HepG2 (cell line): ENCODE measurements around the gene C20orf144. TPM values are rescaled to one million over a fixed set of nuclear protein-coding genes. Genes with fewer than 3 reads are reported as not detected.

Experiments used
- HBP1 ChIP-seq: IDR thresholded peaks from 2 replicates; pipeline ENCODE4 v1.6.1; 2016; ENCODE audit warnings: low read depth, control low read depth
- HDAC1 ChIP-seq: sonication (generic); formaldehyde crosslinking; IDR thresholded peaks from 2 replicates; pipeline ENCODE4 v1.5.1; 2020; ENCODE audit warnings: mild to moderate bottlenecking, missing genetic modification reagents
- HMG20A ChIP-seq: IDR thresholded peaks from 2 replicates; pipeline ENCODE4 v1.6.1; 2016; ENCODE audit warnings: borderline replicate concordance
- JUN ChIP-seq: sonication (generic); formaldehyde crosslinking; IDR thresholded peaks from 2 replicates; pipeline ENCODE4 v1.4.0; 2020; ENCODE audit warnings: mild to moderate bottlenecking, missing genetic modification reagents
- MLLT10 ChIP-seq: sonication (generic); formaldehyde crosslinking; IDR thresholded peaks from 2 replicates; pipeline ENCODE4 v1.4.0; 2020; ENCODE audit warnings: missing genetic modification reagents
- PBX3 ChIP-seq: sonication (generic); formaldehyde crosslinking; IDR thresholded peaks from 2 replicates; pipeline ENCODE4 v1.8.1; 2023; ENCODE audit warnings: missing genetic modification reagents, inconsistent platforms, borderline replicate concordance
- SALL1 ChIP-seq: sonication (generic); formaldehyde crosslinking; IDR thresholded peaks from 2 replicates; pipeline ENCODE4 v1.8.0; 2022; ENCODE audit warnings: mild to moderate bottlenecking, missing genetic modification reagents
- TEAD2 ChIP-seq: sonication (generic); formaldehyde crosslinking; IDR thresholded peaks from 2 replicates; pipeline ENCODE4 v1.9.0; 2021; ENCODE audit warnings: missing genetic modification reagents
- ZBTB1 ChIP-seq: sonication (generic); formaldehyde crosslinking; IDR thresholded peaks from 2 replicates; pipeline ENCODE4 v1.4.0; 2020; ENCODE audit warnings: missing genetic modification reagents, borderline replicate concordance
- ZNF121 ChIP-seq: sonication (generic); formaldehyde crosslinking; IDR thresholded peaks from 2 replicates; pipeline ENCODE4 v1.5.0; 2020; ENCODE audit warnings: mild to moderate bottlenecking, missing genetic modification reagents
- ZNF468 ChIP-seq: sonication (generic); formaldehyde crosslinking; IDR thresholded peaks from 2 replicates; pipeline ENCODE4 v1.8.0; 2022; ENCODE audit warnings: mild to moderate bottlenecking, moderate library complexity, missing genetic modification reagents
- ZNF563 ChIP-seq: sonication (generic); formaldehyde crosslinking; IDR thresholded peaks from 2 replicates; pipeline ENCODE4 v1.8.0; 2022; ENCODE audit warnings: mild to moderate bottlenecking, moderate library complexity, missing genetic modification reagents
- ZNF598 ChIP-seq: sonication (generic); formaldehyde crosslinking; IDR thresholded peaks from 2 replicates; pipeline ENCODE4 v1.5.1; 2020; ENCODE audit warnings: mild to moderate bottlenecking, missing genetic modification reagents, borderline replicate concordance
- ZNF746 ChIP-seq: sonication (generic); formaldehyde crosslinking; IDR thresholded peaks from 2 replicates; pipeline ENCODE4 v1.8.0; 2022; ENCODE audit warnings: mild to moderate bottlenecking, missing genetic modification reagents
- ZNF749 ChIP-seq: sonication (generic); formaldehyde crosslinking; IDR thresholded peaks from 2 replicates; pipeline ENCODE4 v1.8.0; 2022; ENCODE audit warnings: mild to moderate bottlenecking, missing genetic modification reagents, moderate library complexity, borderline replicate concordance
- polyA plus RNA-seq, 8 experiments: library from polyadenylated mRNA; depleted of rRNA in 3 of 8; stranded (reverse) in 7 of 8; unstranded in 1 of 8; fragments of >200 nt; fragmentation: Illumina TruSeq in 4 of 8; extraction: Trizol in 4 of 8; gene quantifications; 2 replicates each; pipeline versions ENCODE4 v1.2.1 to v1.2.3, GENCODE V29; 2011 to 2016; ENCODE audit warnings: low read depth in 4 of 8, missing spikeins in 1 of 8, mixed read lengths in 1 of 8; ENCODE audit not compliant: insufficient read depth in 1 of 8
- total RNA-seq, 5 experiments: library from RNA; depleted of rRNA; stranded (reverse); fragments of >200 nt; fragmentation: Illumina TruSeq; extraction: Trizol; gene quantifications; 2 replicates each; pipeline ENCODE4 v1.2.3, GENCODE V29; 2016; ENCODE audit warnings: low read depth in 1 of 5
- TF ChIP-seq, protein P1 (sequence below): sonication (generic); formaldehyde crosslinking; IDR thresholded peaks from 2 replicates; pipeline ENCODE4 v1.4.0; 2020; ENCODE audit warnings: missing genetic modification reagents, borderline replicate concordance
- TF ChIP-seq, protein P2 (sequence below): sonication (generic); formaldehyde crosslinking; IDR thresholded peaks from 2 replicates; pipeline ENCODE4 v1.4.0; 2020; ENCODE audit warnings: missing genetic modification reagents, mild to moderate bottlenecking, borderline replicate concordance
- TF ChIP-seq, protein P3 (sequence below): sonication (generic); formaldehyde crosslinking; IDR thresholded peaks from 2 replicates; pipeline ENCODE4 v1.5.1; 2020; ENCODE audit warnings: mild to moderate bottlenecking, missing genetic modification reagents, moderate library complexity
- TF ChIP-seq, protein P4 (sequence below): fragments of 450-650 bp; IDR thresholded peaks from 2 replicates; pipeline ENCODE4 v1.6.1; 2016

The C20orf144 gene
- total and polyA plus RNA-seq, 2 of the 13 experiments (the other 11 are each of a cell fraction or from before 2014, with no cell fraction given): 0.09 to 0.16 TPM

DNA sequence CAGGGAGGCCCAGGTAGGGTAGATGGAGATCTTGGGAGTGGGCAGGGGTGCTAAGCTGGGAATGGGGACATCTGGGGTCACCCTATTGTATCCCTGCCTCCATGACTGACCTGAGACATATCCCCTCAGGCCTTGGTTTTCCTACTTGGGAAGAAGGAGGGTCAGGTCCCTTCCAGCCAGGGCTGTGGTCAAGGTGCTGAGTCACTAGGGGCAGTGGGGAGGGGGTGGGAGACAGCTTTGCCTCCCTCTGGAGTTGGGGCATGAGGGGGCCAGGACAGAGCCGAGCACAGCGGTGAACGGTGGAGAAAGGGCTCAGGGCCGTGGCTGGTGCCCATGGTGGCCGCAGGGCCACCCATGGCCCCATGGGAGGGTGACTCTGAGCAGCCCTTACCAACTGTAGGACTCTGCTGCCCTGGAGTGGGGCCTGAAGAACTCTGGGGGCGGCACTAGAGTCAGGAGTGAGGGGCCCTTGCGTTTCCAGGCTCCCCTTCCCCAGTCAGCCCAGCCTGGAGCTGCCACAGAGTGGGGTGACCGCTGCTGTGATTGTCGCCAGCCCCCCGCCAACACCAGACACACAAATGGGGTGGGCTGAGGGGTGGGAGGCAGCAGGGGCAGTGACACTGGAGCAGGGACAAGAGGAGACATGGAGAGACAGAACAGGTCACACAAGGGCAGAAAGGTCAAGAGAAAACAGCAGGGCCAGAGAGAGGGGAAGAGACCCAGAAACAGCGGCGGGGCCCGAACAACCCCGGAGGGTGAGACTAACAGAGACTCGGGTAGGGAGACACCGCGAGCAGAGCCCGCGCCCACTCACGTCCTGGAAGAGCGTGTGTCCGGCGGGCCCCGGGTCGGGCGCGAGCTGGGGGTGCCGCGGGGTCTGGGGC lies 11.5 kb downstream of the C20orf144 start (continued):
- TF ChIP-seq, protein P1, sequence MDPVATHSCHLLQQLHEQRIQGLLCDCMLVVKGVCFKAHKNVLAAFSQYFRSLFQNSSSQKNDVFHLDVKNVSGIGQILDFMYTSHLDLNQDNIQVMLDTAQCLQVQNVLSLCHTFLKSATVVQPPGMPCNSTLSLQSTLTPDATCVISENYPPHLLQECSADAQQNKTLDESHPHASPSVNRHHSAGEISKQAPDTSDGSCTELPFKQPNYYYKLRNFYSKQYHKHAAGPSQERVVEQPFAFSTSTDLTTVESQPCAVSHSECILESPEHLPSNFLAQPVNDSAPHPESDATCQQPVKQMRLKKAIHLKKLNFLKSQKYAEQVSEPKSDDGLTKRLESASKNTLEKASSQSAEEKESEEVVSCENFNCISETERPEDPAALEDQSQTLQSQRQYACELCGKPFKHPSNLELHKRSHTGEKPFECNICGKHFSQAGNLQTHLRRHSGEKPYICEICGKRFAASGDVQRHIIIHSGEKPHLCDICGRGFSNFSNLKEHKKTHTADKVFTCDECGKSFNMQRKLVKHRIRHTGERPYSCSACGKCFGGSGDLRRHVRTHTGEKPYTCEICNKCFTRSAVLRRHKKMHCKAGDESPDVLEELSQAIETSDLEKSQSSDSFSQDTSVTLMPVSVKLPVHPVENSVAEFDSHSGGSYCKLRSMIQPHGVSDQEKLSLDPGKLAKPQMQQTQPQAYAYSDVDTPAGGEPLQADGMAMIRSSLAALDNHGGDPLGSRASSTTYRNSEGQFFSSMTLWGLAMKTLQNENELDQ: no peak
- no peak for TF ChIP-seq SALL1 (CRISPR knock-in tag)
- TF ChIP-seq ZNF563: peak; percentile 70
- TF ChIP-seq JUN (CRISPR knock-in tag): no peak
- TF ChIP-seq ZBTB1 (CRISPR knock-in tag): no peak
- TF ChIP-seq ZNF746 (CRISPR knock-in tag): 0 out of 2 replicates have a peak, but pooled peaks have one; percentile 8
- no peak for TF ChIP-seq PBX3
- no peak for TF ChIP-seq MLLT10 (CRISPR knock-in tag)
- no peak for TF ChIP-seq HMG20A
- no peak for TF ChIP-seq TEAD2 (CRISPR knock-in tag)
- TF ChIP-seq, protein P2, sequence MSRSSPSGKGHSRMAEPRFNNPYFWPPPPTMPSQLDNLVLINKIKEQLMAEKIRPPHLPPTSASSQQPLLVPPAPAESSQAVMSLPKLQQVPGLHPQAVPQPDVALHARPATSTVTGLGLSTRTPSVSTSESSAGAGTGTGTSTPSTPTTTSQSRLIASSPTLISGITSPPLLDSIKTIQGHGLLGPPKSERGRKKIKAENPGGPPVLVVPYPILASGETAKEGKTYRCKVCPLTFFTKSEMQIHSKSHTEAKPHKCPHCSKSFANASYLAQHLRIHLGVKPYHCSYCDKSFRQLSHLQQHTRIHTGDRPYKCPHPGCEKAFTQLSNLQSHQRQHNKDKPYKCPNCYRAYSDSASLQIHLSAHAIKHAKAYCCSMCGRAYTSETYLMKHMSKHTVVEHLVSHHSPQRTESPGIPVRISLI (CRISPR knock-in tag): no peak
- TF ChIP-seq, protein P3, sequence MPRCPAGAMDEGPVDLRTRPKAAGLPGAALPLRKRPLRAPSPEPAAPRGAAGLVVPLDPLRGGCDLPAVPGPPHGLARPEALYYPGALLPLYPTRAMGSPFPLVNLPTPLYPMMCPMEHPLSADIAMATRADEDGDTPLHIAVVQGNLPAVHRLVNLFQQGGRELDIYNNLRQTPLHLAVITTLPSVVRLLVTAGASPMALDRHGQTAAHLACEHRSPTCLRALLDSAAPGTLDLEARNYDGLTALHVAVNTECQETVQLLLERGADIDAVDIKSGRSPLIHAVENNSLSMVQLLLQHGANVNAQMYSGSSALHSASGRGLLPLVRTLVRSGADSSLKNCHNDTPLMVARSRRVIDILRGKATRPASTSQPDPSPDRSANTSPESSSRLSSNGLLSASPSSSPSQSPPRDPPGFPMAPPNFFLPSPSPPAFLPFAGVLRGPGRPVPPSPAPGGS (CRISPR knock-in tag): 0 out of 2 replicates have a peak, but pooled peaks have one; percentile 14
- 0 out of 2 replicates have a peak, but pooled peaks have one; percentile 49 for TF ChIP-seq HDAC1
- no peak for TF ChIP-seq ZNF121 (CRISPR knock-in tag)
- TF ChIP-seq ZNF749 (CRISPR knock-in tag): peak; percentile 65; the same call in 1 of the 2 replicates
- TF ChIP-seq HBP1: no peak; the same call in 1 of the 2 replicates
- peak; percentile 79; the same call in 1 of the 2 replicates for TF ChIP-seq ZNF598
- TF ChIP-seq, protein P4, sequence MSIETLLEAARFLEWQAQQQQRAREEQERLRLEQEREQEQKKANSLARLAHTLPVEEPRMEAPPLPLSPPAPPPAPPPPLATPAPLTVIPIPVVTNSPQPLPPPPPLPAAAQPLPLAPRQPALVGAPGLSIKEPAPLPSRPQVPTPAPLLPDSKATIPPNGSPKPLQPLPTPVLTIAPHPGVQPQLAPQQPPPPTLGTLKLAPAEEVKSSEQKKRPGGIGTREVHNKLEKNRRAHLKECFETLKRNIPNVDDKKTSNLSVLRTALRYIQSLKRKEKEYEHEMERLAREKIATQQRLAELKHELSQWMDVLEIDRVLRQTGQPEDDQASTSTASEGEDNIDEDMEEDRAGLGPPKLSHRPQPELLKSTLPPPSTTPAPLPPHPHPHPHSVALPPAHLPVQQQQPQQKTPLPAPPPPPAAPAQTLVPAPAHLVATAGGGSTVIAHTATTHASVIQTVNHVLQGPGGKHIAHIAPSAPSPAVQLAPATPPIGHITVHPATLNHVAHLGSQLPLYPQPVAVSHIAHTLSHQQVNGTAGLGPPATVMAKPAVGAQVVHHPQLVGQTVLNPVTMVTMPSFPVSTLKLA: no peak
- no peak for TF ChIP-seq ZNF468
